Measurements from ENCODE around the gene TSPAN31. TPM values are rescaled to one million over a fixed set of nuclear protein-coding genes. Genes with fewer than 3 reads are reported as not detected.

The TSPAN31 gene
- total and polyA plus RNA-seq, 10 donors: 16.9 to 93.1 (median 29.0) TPM

GRCh38 chr12:57736741-57737466 is 7.9 kb upstream of the TSPAN31 start:
- peak overlapping the region in 4 of 8 donors; percentile 12 to 53 (median 23) for H3K4me3 ChIP-seq
- intact Hi-C loops (cut with DNase I; ENCODE audit: low total_unique reads): no loop called here
- H3K36me3 ChIP-seq: peaks cover 0 to 84% (median 39%) of the 10 kb centered on the region in 6 donors
- 51 to 87% (median 73%) methylated on average over 29 to 31 of the region's 31 CpGs for WGBS, 5 donors
- TF ChIP-seq POLR2A (IDR thresholded peaks at IDR 0.05) (no peak), POLR2AphosphoS5 (IDR thresholded peaks at IDR 0.05) (no peak), CTCF (IDR thresholded peaks at IDR 0.05 in 8 of 11, conservative IDR thresholded peaks at IDR 0.05 in 3 of 11) (no peak)
- peaks cover 13 to 69% (median 52%) of the 10 kb centered on the region in 6 donors for H3K4me1 ChIP-seq
- peak; percentile 74 for DNase-seq
- no peak overlapping the region for H3K27ac ChIP-seq
- H3K27me3 ChIP-seq (replicated peaks in 1 of 7): peaks cover 0 to 65% (median 22%) of the 10 kb centered on the region in 7 donors
- H3K9me3 ChIP-seq: no peaks in the 10 kb centered on the region

- WGBS, 5 donors: 57 to 82% (median 70%) methylated on average over 75 to 110 of the region's 110 CpGs
- no peaks in the 10 kb centered on the region for H3K9me3 ChIP-seq
- TF ChIP-seq CTCF (IDR thresholded peaks at IDR 0.05 in 8 of 11, conservative IDR thresholded peaks at IDR 0.05 in 3 of 11): peak in 2 of 11 experiments; percentile 21 to 28
- TF ChIP-seq POLR2A (IDR thresholded peaks at IDR 0.05): no peak
- TF ChIP-seq POLR2AphosphoS5 (IDR thresholded peaks at IDR 0.05): peak in 1 of 3 donors; percentile 31
- H3K36me3 ChIP-seq: peaks cover 0 to 75% (median 31%) of the 10 kb centered on the region in 6 donors
- intact Hi-C loops (cut with DNase I; ENCODE audit: low total_unique reads): no loop called here
- H3K4me1 ChIP-seq: peaks cover 16 to 78% (median 59%) of the 10 kb centered on the region in 6 donors
- peaks cover 0 to 62% (median 22%) of the 10 kb centered on the region in 7 donors for H3K27me3 ChIP-seq (replicated peaks in 1 of 7)
- peak overlapping the region in 5 of 8 donors; percentile 12 to 53 (median 21) for H3K4me3 ChIP-seq
- no peak overlapping the region for H3K27ac ChIP-seq
- peak; percentile 69 for DNase-seq
Measured at GRCh38 chr12:57737467-57738460, 7.1 kb upstream of the TSPAN31 start.

GRCh38 chr12:57738661-57739237 is 6.1 kb upstream of the TSPAN31 start, which contains the start of gene AGAP2:
AGAP2 (minus strand) TSS chr12:57738742; CDS start chr12:57738246, 496 bp downstream.
- peaks cover 17 to 88% (median 62%) of the 10 kb centered on the region in 6 donors for H3K4me1 ChIP-seq
- peak within 1 kb of the TSS in 5 of 8 donors; percentile 12 to 53 (median 21) for H3K4me3 ChIP-seq
- peak; percentile 73 for DNase-seq
- TF ChIP-seq CTCF (IDR thresholded peaks at IDR 0.05 in 8 of 11, conservative IDR thresholded peaks at IDR 0.05 in 3 of 11) (no peak), POLR2A (IDR thresholded peaks at IDR 0.05) (no peak), POLR2AphosphoS5 (IDR thresholded peaks at IDR 0.05) (no peak)
- WGBS, 5 donors: 46 to 68% (median 53%) methylated on average over 30 to 36 of the region's 36 CpGs
- H3K9me3 ChIP-seq: no peaks in the 10 kb centered on the region
- H3K36me3 ChIP-seq: peaks cover 0 to 65% (median 21%) of the 10 kb centered on the region in 6 donors
- intact Hi-C loops (cut with DNase I; ENCODE audit: low total_unique reads): no loop called here
- peaks cover 0 to 59% (median 22%) of the 10 kb centered on the region in 7 donors for H3K27me3 ChIP-seq (replicated peaks in 1 of 7)
- peak within 1 kb of the TSS in 1 of 8 donors; percentile 90 for H3K27ac ChIP-seq

Measured in spleen (tissue), 11 donors.